H1 (cell line): ENCODE data around the gene FADS3. TPM values are rescaled to one million over a fixed set of nuclear protein-coding genes. Genes with fewer than 3 reads are reported as not detected.
A peak's percentile ranks its signal among the peaks of the same experiment; 100 is the strongest.

Experiments
- CTCF ChIA-PET: fragments of 300-600 bp; sonication (Branson Sonifier 250); formaldehyde crosslinking; loops from one replicate; lab custom pipeline; 2021; ENCODE audit not compliant: partially characterized antibody; lab: Charles Lee
- POLR2A ChIA-PET: fragments of 300-600 bp; sonication (Branson Sonifier 250); formaldehyde crosslinking; loops from one replicate; lab custom pipeline; 2021; ENCODE audit warnings: inconsistent platforms; ENCODE audit not compliant: partially characterized antibody; lab: Charles Lee
- DNase-seq, 2 experiments: peaks; one replicate each; pipeline versions ENCODE4 v3.0.0 to v3.0.0-alpha.2; 2010 to 2022; ENCODE audit warnings: low spot score in 2 of 2, low read depth in 1 of 2, mixed read lengths in 1 of 2
- FAIRE-seq: peaks from 2 replicates; lab custom pipeline; 2011; peaks lifted over from hg19 to GRCh38; lab: Jason Lieb, UNC
- H2AFZ ChIP-seq: 2 replicates; pipeline ENCODE4 v1.8.1; 2012; ENCODE audit warnings: low read length, inconsistent platforms
- H2AK5ac ChIP-seq: 2 replicates; pipeline ENCODE4 v1.6.1; 2013; ENCODE audit warnings: low read depth, low read length
- H2BK120ac ChIP-seq: replicated peaks from 2 replicates; pipeline ENCODE3; 2013; ENCODE audit warnings: low read depth, low read length, inconsistent platforms
- H2BK12ac ChIP-seq: 2 replicates; pipeline ENCODE4 v1.6.1; 2013; ENCODE audit warnings: low read depth, low read length
- H2BK15ac ChIP-seq: 2 replicates; pipeline ENCODE4 v1.6.1; 2013; ENCODE audit warnings: low read length
- H2BK20ac ChIP-seq: 2 replicates; pipeline ENCODE4 v1.6.1; 2013; ENCODE audit warnings: low read length
- H2BK5ac ChIP-seq: 2 replicates; pipeline ENCODE4 v1.6.1; 2013; ENCODE audit warnings: low read depth, low read length
- H3K14ac ChIP-seq: 2 replicates; pipeline ENCODE4 v1.6.1; 2013; ENCODE audit warnings: inconsistent platforms; ENCODE audit not compliant: insufficient read length
- H3K18ac ChIP-seq: 2 replicates; pipeline ENCODE4 v1.6.1; 2013; ENCODE audit warnings: low read length; ENCODE audit errors: extremely low read depth
- H3K23ac ChIP-seq: 2 replicates; pipeline ENCODE4 v1.6.1; 2013; ENCODE audit warnings: inconsistent platforms; ENCODE audit not compliant: insufficient read length
- H3K23me2 ChIP-seq: 2 replicates; pipeline ENCODE4 v1.6.1; 2013; ENCODE audit warnings: low read depth, low read length
- H3K27ac ChIP-seq: 2 replicates; pipeline ENCODE4 v1.6.1; 2011; ENCODE audit warnings: low read depth, low read length, inconsistent platforms
- H3K27me3 ChIP-seq, 4 experiments: replicated peaks in 1 of 4; 1 replicate in 1 of 4; 2 replicates in 3 of 4; pipeline versions ENCODE4 v1.6.1 to v1.8.1; 2011 to 2013; ENCODE audit warnings: low read length in 3 of 4, mild to moderate bottlenecking in 3 of 4, inconsistent platforms in 2 of 4, mixed read lengths in 2 of 4, moderate library complexity in 1 of 4; ENCODE audit not compliant: control insufficient read depth in 3 of 4, insufficient read depth in 3 of 4; ENCODE audit errors: extremely low read depth in 1 of 4
- H3K36me3 ChIP-seq, 4 experiments: 2 replicates each; pipeline versions ENCODE4 v1.6.1 to v1.8.1; 2011 to 2013; ENCODE audit warnings: mild to moderate bottlenecking in 4 of 4, low read length in 3 of 4, moderate library complexity in 2 of 4, control low read depth in 1 of 4, inconsistent platforms in 1 of 4; ENCODE audit not compliant: insufficient read depth in 4 of 4, control insufficient read depth in 2 of 4
- H3K4ac ChIP-seq: replicated peaks from 2 replicates; pipeline ENCODE3; 2013; ENCODE audit warnings: low read length, low read depth, mixed read lengths, inconsistent platforms; ENCODE audit not compliant: insufficient read length
- H3K4me1 ChIP-seq, 4 experiments: replicated peaks in 1 of 4; 1 replicate in 1 of 4; 2 replicates in 3 of 4; pipeline versions ENCODE4 v1.6.1 to v1.8.1; 2011 to 2013; ENCODE audit warnings: low read length in 3 of 4, inconsistent platforms in 2 of 4, mixed read lengths in 1 of 4; ENCODE audit not compliant: insufficient read depth in 4 of 4, control insufficient read depth in 3 of 4
- H3K4me2 ChIP-seq, 2 experiments: 2 replicates each; pipeline versions ENCODE4 v1.6.1 to v1.8.1; 2011 to 2013; ENCODE audit warnings: low read depth in 2 of 2, low read length in 2 of 2, control low read depth in 1 of 2, inconsistent platforms in 1 of 2, mild to moderate bottlenecking in 1 of 2; ENCODE audit not compliant: insufficient read depth in 1 of 2
- H3K4me3 ChIP-seq, 4 experiments: fragments of 200-600, 300-600 bp in 1 of 4; sonication (generic), shearing (Covaris generic), sonication (Bioruptor Twin) in 1 of 4; 2 replicates each; pipeline versions ENCODE4 v1.5.1 to v1.8.1; 2011 to 2016; ENCODE audit warnings: low read length in 4 of 4, low read depth in 3 of 4, control low read depth in 2 of 4, inconsistent platforms in 2 of 4, mild to moderate bottlenecking in 2 of 4, mixed read lengths in 1 of 4, moderate library complexity in 1 of 4; ENCODE audit not compliant: insufficient read depth in 2 of 4; ENCODE audit errors: extremely low read depth in 1 of 4
- H3K56ac ChIP-seq: replicated peaks from 2 replicates; pipeline ENCODE3; 2013; ENCODE audit warnings: low read depth, mild to moderate bottlenecking, mixed read lengths, low read length, inconsistent platforms; ENCODE audit not compliant: insufficient read length
- H3K79me1 ChIP-seq: 2 replicates; pipeline ENCODE4 v1.6.1; 2013; ENCODE audit warnings: low read depth, low read length, control low read depth
- H3K79me2 ChIP-seq, 2 experiments: 2 replicates each; pipeline versions ENCODE4 v1.6.1 to v1.8.1; 2012 to 2013; ENCODE audit warnings: low read length in 2 of 2, mild to moderate bottlenecking in 2 of 2, inconsistent platforms in 1 of 2; ENCODE audit not compliant: insufficient read depth in 2 of 2, control insufficient read depth in 1 of 2
- H3K9ac ChIP-seq, 4 experiments: replicated peaks in 1 of 4; 1 replicate in 1 of 4; 2 replicates in 3 of 4; pipeline versions ENCODE4 v1.6.1 to v1.8.1; 2011 to 2013; ENCODE audit warnings: low read depth in 3 of 4, low read length in 3 of 4, control low read depth in 2 of 4, mild to moderate bottlenecking in 2 of 4, moderate library complexity in 2 of 4, inconsistent platforms in 1 of 4; ENCODE audit errors: extremely low read depth in 1 of 4
- H3K9me3 ChIP-seq, 2 experiments: 2 replicates each; pipeline versions ENCODE4 v1.6.1 to v1.8.1; 2012 to 2013; ENCODE audit warnings: mild to moderate bottlenecking in 2 of 2, moderate library complexity in 2 of 2, control low read depth in 1 of 2, inconsistent platforms in 1 of 2, low read depth in 1 of 2, low read length in 1 of 2, mixed read lengths in 1 of 2; ENCODE audit not compliant: insufficient read depth in 2 of 2
- H4K20me1 ChIP-seq, 2 experiments: replicated peaks in 1 of 2; 2 replicates each; pipeline versions ENCODE3 to v1.8.1; 2011 to 2013; ENCODE audit warnings: inconsistent platforms in 2 of 2, low read length in 2 of 2, mild to moderate bottlenecking in 1 of 2; ENCODE audit not compliant: insufficient read depth in 2 of 2, control insufficient read depth in 1 of 2
- H4K5ac ChIP-seq: 2 replicates; pipeline ENCODE4 v1.6.1; 2013; ENCODE audit warnings: low read length, low read depth, mixed read lengths, inconsistent platforms; ENCODE audit not compliant: insufficient read length
- H4K8ac ChIP-seq: 2 replicates; pipeline ENCODE4 v1.8.0; 2013; ENCODE audit warnings: mild to moderate bottlenecking, moderate library complexity, low read length, inconsistent platforms; ENCODE audit not compliant: insufficient read depth; ENCODE audit errors: extremely low read depth
- H4K91ac ChIP-seq: replicated peaks from 2 replicates; pipeline ENCODE3; 2013; ENCODE audit warnings: low read length, mixed read lengths, inconsistent platforms; ENCODE audit not compliant: insufficient read length
- ASH2L ChIP-seq: fragments of 200-600, 300-600 bp; sonication (generic); IDR thresholded peaks from one replicate; pipeline ENCODE4 v1.7.1; 2017; ENCODE audit warnings: low read length
- CBX8 ChIP-seq: fragments of 300-800, 300-1000 bp; sonication (generic); IDR thresholded peaks from 2 replicates; pipeline ENCODE4 v1.7.1; 2016; ENCODE audit warnings: low read depth, low read length, borderline replicate concordance
- CEBPB ChIP-seq: IDR thresholded peaks from 2 replicates; pipeline ENCODE4 v1.6.1; 2012; ENCODE audit warnings: low read depth, low read length
- E2F6 ChIP-seq: IDR thresholded peaks from 2 replicates; pipeline ENCODE4 v1.6.1; 2012; ENCODE audit warnings: inconsistent platforms
- GABPA ChIP-seq: IDR thresholded peaks from 2 replicates; pipeline ENCODE4 v1.6.1; 2011; ENCODE audit warnings: mild to moderate bottlenecking, low read length, moderate library complexity, borderline replicate concordance; ENCODE audit not compliant: insufficient read depth
- PHF8 ChIP-seq: fragments of 200-600 bp; sonication (generic); conservative IDR thresholded peaks from 2 replicates; pipeline ENCODE4 v1.7.1; 2012; ENCODE audit warnings: low read depth, mild to moderate bottlenecking, inconsistent platforms, low read length, moderate library complexity
- SIN3A ChIP-seq, 2 experiments: IDR thresholded peaks in 1 of 2; conservative IDR thresholded peaks in 1 of 2; 2 replicates each; pipeline ENCODE4 v1.6.1; 2011 to 2012; ENCODE audit warnings: low read length in 2 of 2, improper control_type of control experiment in 1 of 2, low read depth in 1 of 2, mild to moderate bottlenecking in 1 of 2
- TAF7 ChIP-seq: optimal IDR thresholded peaks from 2 replicates; pipeline ENCODE3; 2011; ENCODE audit warnings: low read depth, mild to moderate bottlenecking, inconsistent platforms, low read length, moderate library complexity, borderline replicate concordance
- ZNF274 ChIP-seq: IDR thresholded peaks from 2 replicates; pipeline ENCODE4 v1.7.0; 2012; ENCODE audit warnings: low read length, borderline replicate concordance; ENCODE audit errors: extremely low read depth
- WGBS, 2 experiments: shearing (Covaris generic) in 1 of 2; methylation state at CpG; one replicate each; pipeline versions ENCODE4 v1.1.6 to v1.1.7; 2013 to 2015; ENCODE audit warnings: low lambda C conversion rate in 2 of 2, mixed read lengths in 2 of 2, inconsistent platforms in 1 of 2, low coverage in 1 of 2, missing lambda C conversion rate in 1 of 2; ENCODE audit not compliant: insufficient replicate concordance in 2 of 2, insufficient coverage in 1 of 2, insufficient read length in 1 of 2; ENCODE audit errors: extremely low coverage in 1 of 2, missing lambda C conversion rate in 1 of 2; 5-methylcytosine and 5-hydroxymethylcytosine counted together
- polyA plus RNA-seq, 7 experiments: library from polyadenylated mRNA; depleted of rRNA in 3 of 7; stranded (reverse) in 5 of 7; unstranded in 2 of 7; fragments of >200 nt in 5 of 7; fragments of 200-250 nt in 2 of 7; gene quantifications; 1 replicate in 5 of 7; 2 replicates in 1 of 7; 4 replicates in 1 of 7; pipeline versions ENCODE4 v1.2.1 to v1.2.3, GENCODE V29; 2011 to 2013; ENCODE audit warnings: missing spikeins in 2 of 7, mixed read lengths in 2 of 7
- total RNA-seq: library from RNA; stranded (reverse); fragmentation: NEBNext Ultra II Directional; extraction: Animal tissue kit (Norgen Biotek cat#: 25700); gene quantifications from 2 replicates; pipeline ENCODE4 v1.2.1, GENCODE V29; 2021

FADS3 gene
- total and polyA plus RNA-seq, 2 of the 8 experiments (the other 6 are each of a cell fraction or from before 2014, with no cell fraction given): 43.8 to 76.3 TPM

- Histone ChIP-seq H2BK12ac (peak within 1 kb of the TSS; percentile 56), H3K56ac (peak within 1 kb of the TSS; percentile 98), H3K4ac (peak within 1 kb of the TSS; percentile 86), H4K91ac (peak within 1 kb of the TSS; percentile 99), H2BK20ac (no peak within 1 kb of the TSS), H3K4me3 (peak within 1 kb of the TSS; percentile 77 to 96 (median 86)), H3K4me1 (peaks cover 9 to 28% (median 18%) of the 10 kb centered on the region in 4 experiments), H3K14ac (no peak within 1 kb of the TSS), H4K8ac (peak within 1 kb of the TSS; percentile 91), H3K27me3 (no peaks in the 10 kb centered on the region), H3K36me3 (peaks cover 3 to 4% (median 4%) of the 10 kb centered on the region in 4 experiments; a peak in 2 of 8 replicates), H3K79me2 (peaks cover 29 to 46% of the 10 kb centered on the region in 2 experiments), H3K79me1 (peaks cover 14% of the 10 kb centered on the region), H3K9me3 (no peaks in the 10 kb centered on the region), H2BK120ac (peak within 1 kb of the TSS; percentile 70), H2BK5ac (peak within 1 kb of the TSS; percentile 71), H3K23ac (no peak within 1 kb of the TSS), H3K23me2 (peaks cover 14% of the 10 kb centered on the region), H4K5ac (peak within 1 kb of the TSS; percentile 86), H2AFZ (no peak within 1 kb of the TSS), H4K20me1 (peaks cover 7 to 24% of the 10 kb centered on the region in 2 experiments), H3K18ac (peak within 1 kb of the TSS; percentile 100), H3K27ac (peak within 1 kb of the TSS; percentile 74), H2BK15ac (peak within 1 kb of the TSS; percentile 90; the same call in 1 of the 2 replicates), H3K4me2 (peak within 1 kb of the TSS; percentile 96 to 98), H3K9ac (peak within 1 kb of the TSS; percentile 82 to 88 (median 84)), H2AK5ac (0 out of 2 replicates have a peak within 1 kb of the TSS, but pooled peaks have one; percentile 42)
- POLR2A ChIA-PET: interaction anchor here (0.8 to 9.9 kb wide), 18 partner anchors 11 to 140 kb away, joined by 3 to 210 read pairs (median 6); partner anchors contain the start of genes FADS1, FEN1, FTH1 and TMEM258
- DNase-seq (peak; percentile 63 to 91), FAIRE-seq (no peak)
- WGBS, 2 experiments: 2% methylated on average over 42 of the region's 83 CpGs; no CpG with 5 or more reads in 1 of the 2 experiments
- CTCF ChIA-PET: interaction anchor here (0.9 to 3.2 kb wide), 8 partner anchors 10 to 38 kb away, joined by 3 to 16 read pairs (median 4); partner anchors contain the start of gene FADS1
- TF ChIP-seq SIN3A (conservative IDR thresholded peaks at IDR 0.05 in 1 of 2, IDR thresholded peaks at IDR 0.05 in 1 of 2; ENCODE audit: low read depth in 1 of 2, low read length in 2 of 2) (peak in 1 of 2 experiments; percentile 33; a peak in 1 of 4 replicates), GABPA (no peak), CBX8 (no peak), ASH2L (peak; percentile 81), CEBPB (no peak), ZNF274 (no peak), E2F6 (peak; percentile 70), TAF7 (peak; percentile 75), PHF8 (peak; percentile 71)
Measured at GRCh38 chr11:61827571-61828378, 63.6 kb downstream of the FADS3 start, which contains the start of gene FADS2. TSS of gene FADS2 (plus strand) at chr11:61828300. CDS start at chr11:61828391, 91 bp downstream.
